Activated naive CD8-positive, alpha-beta T cell treated with anti-CD3 and anti-CD28 coated beads, Interleukin-2, amount 50 U/mL, for 24 hours (primary cell): ENCODE results near the gene NPM1.
"Not testable (repeated sequence)": the region's sequence is repeated elsewhere in the genome, so short reads cannot be mapped to it uniquely, and the experiment has no call there.

ENCODE experiments used
- ATAC-seq: fragments of 150-1000 bp; cut with Tn5 transposase; one replicate; pipeline ENCODE4 v1.10.0; 2021
- DNase-seq: peaks from one replicate; pipeline ENCODE4 v3.0.0; 2021
- H3K27ac Mint-ChIP-seq: one replicate; pipeline ENCODE4 v1.8.0; 2021; ENCODE audit warnings: mild to moderate bottlenecking, mixed read lengths
- H3K27me3 Mint-ChIP-seq: one replicate; pipeline ENCODE4 v1.8.0; 2021; ENCODE audit warnings: mixed read lengths
- H3K36me3 Mint-ChIP-seq: one replicate; pipeline ENCODE4 v1.8.0; 2021; ENCODE audit warnings: low read depth, mixed read lengths
- H3K4me1 Mint-ChIP-seq: one replicate; pipeline ENCODE4 v1.8.0; 2021; ENCODE audit warnings: mixed read lengths
- H3K4me3 Mint-ChIP-seq: one replicate; pipeline ENCODE4 v1.8.0; 2021; ENCODE audit warnings: mild to moderate bottlenecking, moderate library complexity, mixed read lengths
- H3K9me3 Mint-ChIP-seq: one replicate; pipeline ENCODE4 v1.8.0; 2021; ENCODE audit warnings: mixed read lengths

Gene NPM1

GRCh38 chr5:171367424-171368370, 20.0 kb upstream of the NPM1 start:
- Mint-ChIP-seq H3K4me1 (peaks cover 7% of the 10 kb centered on the region), H3K4me3 (no peak overlapping the region)
- ATAC-seq: no peak

GRCh38 chr5:171369056-171369455, 18.6 kb upstream of the NPM1 start:
- Mint-ChIP-seq H3K9me3 (no peaks in the 10 kb centered on the region), H3K4me3 (no peak overlapping the region), H3K36me3 (no peaks in the 10 kb centered on the region), H3K27me3 (peaks cover 19% of the 10 kb centered on the region), H3K4me1 (peaks cover 7% of the 10 kb centered on the region), H3K27ac (no peak overlapping the region)
- no peak for DNase-seq
- ATAC-seq: no peak

More at GRCh38 chr5:171367424-171368370, 20.0 kb upstream of the NPM1 start:
- no peaks in the 10 kb centered on the region for H3K36me3 Mint-ChIP-seq
- peaks cover 22% of the 10 kb centered on the region for H3K27me3 Mint-ChIP-seq
- H3K9me3 Mint-ChIP-seq: no peaks in the 10 kb centered on the region
- no peak overlapping the region for H3K27ac Mint-ChIP-seq
- DNase-seq: no peak

GRCh38 chr5:171369898-171370297, 17.8 kb upstream of the NPM1 start:
- Mint-ChIP-seq H3K9me3 (no peaks in the 10 kb centered on the region), H3K27ac (no peak overlapping the region), H3K36me3 (no peaks in the 10 kb centered on the region), H3K4me1 (peaks cover 7% of the 10 kb centered on the region), H3K27me3 (peaks cover 15% of the 10 kb centered on the region), H3K4me3 (no peak overlapping the region)
- DNase-seq (no peak), ATAC-seq (no peak)

- not testable (repeated sequence) for DNase-seq, H3K4me3 Mint-ChIP-seq, H3K27ac Mint-ChIP-seq, H3K9me3 Mint-ChIP-seq, H3K36me3 Mint-ChIP-seq, ATAC-seq, H3K27me3 Mint-ChIP-seq, H3K4me1 Mint-ChIP-seq
These were observed 16.8 kb upstream of the NPM1 start for GRCh38 chr5:171370881-171371280.

- peaks cover 5% of the 10 kb centered on the region for H3K4me1 Mint-ChIP-seq
- H3K4me3 Mint-ChIP-seq: no peak overlapping the region
- DNase-seq: no peak
- H3K9me3 Mint-ChIP-seq: no peaks in the 10 kb centered on the region
- H3K27me3 Mint-ChIP-seq: peaks cover 10% of the 10 kb centered on the region
- no peak overlapping the region for H3K27ac Mint-ChIP-seq
- ATAC-seq: no peak
- no peaks in the 10 kb centered on the region for H3K36me3 Mint-ChIP-seq
These were observed 16.3 kb upstream of the NPM1 start for GRCh38 chr5:171371326-171371725.

- ATAC-seq (no peak), DNase-seq (no peak)
- Mint-ChIP-seq H3K27ac (no peak overlapping the region), H3K9me3 (no peaks in the 10 kb centered on the region), H3K4me3 (no peak overlapping the region), H3K27me3 (no peaks in the 10 kb centered on the region), H3K36me3 (no peaks in the 10 kb centered on the region), H3K4me1 (peaks cover 6% of the 10 kb centered on the region)
These were observed 7.7 kb upstream of the NPM1 start for GRCh38 chr5:171379961-171380360.

- not testable (repeated sequence) for H3K9me3 Mint-ChIP-seq, ATAC-seq, H3K4me3 Mint-ChIP-seq, DNase-seq, H3K27ac Mint-ChIP-seq
- Mint-ChIP-seq H3K27me3 (peaks cover 11% of the 10 kb centered on the region), H3K4me1 (peaks cover 42% of the 10 kb centered on the region), H3K36me3 (peaks cover 21% of the 10 kb centered on the region)
These were observed 3.2 kb upstream of the NPM1 start for GRCh38 chr5:171384416-171384815.

GRCh38 chr5:171384999-171385398, 2.6 kb upstream of the NPM1 start:
- not testable (repeated sequence) for DNase-seq, H3K9me3 Mint-ChIP-seq, H3K4me3 Mint-ChIP-seq, H3K27ac Mint-ChIP-seq
- Mint-ChIP-seq H3K4me1 (peaks cover 44% of the 10 kb centered on the region), H3K27me3 (peaks cover 11% of the 10 kb centered on the region), H3K36me3 (peaks cover 26% of the 10 kb centered on the region)
- peak; percentile 58 for ATAC-seq

GRCh38 chr5:171386006-171386671, 1.5 kb upstream of the NPM1 start:
- Mint-ChIP-seq H3K4me3 (peak overlapping the region; percentile 98), H3K27ac (no peak overlapping the region), H3K4me1 (peaks cover 52% of the 10 kb centered on the region), H3K27me3 (peaks cover 11% of the 10 kb centered on the region), H3K9me3 (no peaks in the 10 kb centered on the region), H3K36me3 (peaks cover 38% of the 10 kb centered on the region)
- ATAC-seq (no peak), DNase-seq (no peak)

GRCh38 chr5:171386861-171387344, 746 bp upstream of the NPM1 start:
- H3K4me1 Mint-ChIP-seq: peaks cover 58% of the 10 kb centered on the region

GRCh38 chr5:171387970-171388815, 544 bp downstream of the NPM1 start:
- H3K27me3 Mint-ChIP-seq: peaks cover 11% of the 10 kb centered on the region
- ATAC-seq (peak; percentile 35), DNase-seq (peak; percentile 88)
- H3K9me3 Mint-ChIP-seq: no peaks in the 10 kb centered on the region
- H3K36me3 Mint-ChIP-seq: peaks cover 58% of the 10 kb centered on the region
- H3K27ac Mint-ChIP-seq: peak overlapping the region; percentile 100
- peak overlapping the region; percentile 98 for H3K4me3 Mint-ChIP-seq
- H3K4me1 Mint-ChIP-seq: peaks cover 70% of the 10 kb centered on the region

More at GRCh38 chr5:171386861-171387344, 746 bp upstream of the NPM1 start:
- no peak for ATAC-seq
- H3K27ac Mint-ChIP-seq: peak overlapping the region; percentile 100
- no peak for DNase-seq
- peak overlapping the region; percentile 98 for H3K4me3 Mint-ChIP-seq
- H3K9me3 Mint-ChIP-seq: no peaks in the 10 kb centered on the region
- H3K36me3 Mint-ChIP-seq: peaks cover 45% of the 10 kb centered on the region
- H3K27me3 Mint-ChIP-seq: peaks cover 11% of the 10 kb centered on the region

- DNase-seq (peak; percentile 43), ATAC-seq (peak; percentile 4)
- Mint-ChIP-seq H3K27ac (peak overlapping the region; percentile 100), H3K4me3 (peak overlapping the region; percentile 98), H3K36me3 (peaks cover 64% of the 10 kb centered on the region), H3K9me3 (no peaks in the 10 kb centered on the region), H3K27me3 (peaks cover 11% of the 10 kb centered on the region), H3K4me1 (peaks cover 76% of the 10 kb centered on the region)
These were observed 1.1 kb downstream of the NPM1 start for GRCh38 chr5:171388816-171389168.

GRCh38 chr5:171390883-171391677, 3.4 kb downstream of the NPM1 start:
- Mint-ChIP-seq H3K27me3 (peaks cover 11% of the 10 kb centered on the region), H3K4me3 (peak overlapping the region; percentile 98), H3K36me3 (peaks cover 86% of the 10 kb centered on the region), H3K27ac (peak overlapping the region; percentile 100), H3K9me3 (no peaks in the 10 kb centered on the region), H3K4me1 (peaks cover 79% of the 10 kb centered on the region)
- DNase-seq (no peak), ATAC-seq (no peak)
